GM19463 (cell line): ENCODE data around the gene BARHL2.

Source experiments
- ATAC-seq: cut with Tn5 transposase; IDR thresholded peaks from one replicate; pipeline ENCODE4 v1.9.1; 2021; ENCODE audit warnings: mild to moderate bottlenecking, moderate library complexity; ENCODE audit not compliant: unreplicated experiment

The BARHL2 gene

GRCh38 chr1:90710579-90711536, 6.2 kb downstream of the BARHL2 start:
- no peak for ATAC-seq

GRCh38 chr1:90709535-90709934, 7.6 kb downstream of the BARHL2 start:
- no peak for ATAC-seq

- ATAC-seq: no peak
Measured at GRCh38 chr1:90708826-90709225, 8.3 kb downstream of the BARHL2 start.

GRCh38 chr1:90708236-90708786, 8.8 kb downstream of the BARHL2 start:
- no peak for ATAC-seq

GRCh38 chr1:90707363-90707710, 9.8 kb downstream of the BARHL2 start:
- no peak for ATAC-seq

- ATAC-seq: no peak
Measured at GRCh38 chr1:90706437-90707362, 10.4 kb downstream of the BARHL2 start.

GRCh38 chr1:90705956-90706355, 11.1 kb downstream of the BARHL2 start:
- no peak for ATAC-seq

- no peak for ATAC-seq
Measured at GRCh38 chr1:90704817-90705216, 12.3 kb downstream of the BARHL2 start.

- ATAC-seq: no peak
Measured at GRCh38 chr1:90694846-90695245, 22.3 kb downstream of the BARHL2 start.

GRCh38 chr1:90687747-90688146, 29.4 kb downstream of the BARHL2 start:
- no peak for ATAC-seq

- ATAC-seq: no peak
Measured at GRCh38 chr1:90675161-90675847, 41.8 kb downstream of the BARHL2 start.

GRCh38 chr1:90671741-90672140, 45.4 kb downstream of the BARHL2 start:
- ATAC-seq: no peak

GRCh38 chr1:90671251-90671650, 45.9 kb downstream of the BARHL2 start:
- no peak for ATAC-seq
